NCI-H774 (cell line): Measurements from ENCODE around the gene EFNA3.
A peak's percentile ranks its signal among the peaks of the same experiment; 100 is the strongest.
"Not testable (repeated sequence)": the region's sequence is repeated elsewhere in the genome, so short reads cannot be mapped to it uniquely, and the experiment has no call there.

Experiments used
- DNase-seq: peaks from one replicate; lab custom pipeline; 2025; lab: John Stamatoyannopoulos, UW

The EFNA3 gene

DNA sequence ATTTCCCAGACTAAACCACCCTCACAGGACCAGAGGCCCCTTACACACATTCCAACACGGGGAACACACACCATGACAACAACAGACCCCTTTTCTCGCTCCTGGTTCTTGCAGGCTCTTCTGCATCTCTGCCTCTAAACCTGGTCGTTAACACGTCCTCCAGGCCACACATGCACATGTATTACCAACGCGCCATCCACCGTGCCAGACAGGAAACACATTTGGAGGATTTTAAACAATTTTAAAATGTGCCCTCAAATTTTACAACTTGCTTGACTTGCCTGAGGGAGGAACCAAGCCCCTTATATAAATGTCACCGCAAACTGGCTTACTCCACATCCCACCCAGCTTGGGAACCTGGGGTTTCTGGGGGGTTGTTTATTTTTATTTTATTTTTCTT lies 32.2 kb downstream of the EFNA3 start:
- DNase-seq, result no peak

DNA sequence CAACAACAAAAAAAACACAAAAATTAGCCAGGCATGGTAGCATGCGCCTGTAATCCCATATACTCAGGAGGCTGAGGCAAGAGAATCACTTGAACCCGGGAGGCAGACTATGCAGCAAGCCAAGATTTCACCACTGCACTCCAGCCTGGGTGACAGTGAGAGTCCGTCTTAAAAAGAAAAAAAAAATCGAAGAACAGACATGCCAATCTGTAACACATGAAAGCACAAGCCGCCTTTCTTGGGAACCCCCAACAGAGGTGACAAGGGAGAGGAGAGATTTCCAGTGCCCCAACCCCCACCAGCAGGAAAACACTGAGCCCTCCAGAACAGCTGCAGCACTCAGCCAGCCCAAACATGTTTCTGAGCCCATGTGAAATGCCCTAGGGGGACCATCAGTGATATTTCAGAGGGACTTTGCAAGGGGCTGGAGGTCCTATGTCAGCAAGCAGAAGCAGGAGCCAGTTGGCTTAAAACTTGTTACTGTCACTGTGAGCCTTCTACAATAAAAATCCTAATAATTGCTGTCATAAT lies 34.9 kb downstream of the EFNA3 start:
- DNase-seq, result no peak

DNA sequence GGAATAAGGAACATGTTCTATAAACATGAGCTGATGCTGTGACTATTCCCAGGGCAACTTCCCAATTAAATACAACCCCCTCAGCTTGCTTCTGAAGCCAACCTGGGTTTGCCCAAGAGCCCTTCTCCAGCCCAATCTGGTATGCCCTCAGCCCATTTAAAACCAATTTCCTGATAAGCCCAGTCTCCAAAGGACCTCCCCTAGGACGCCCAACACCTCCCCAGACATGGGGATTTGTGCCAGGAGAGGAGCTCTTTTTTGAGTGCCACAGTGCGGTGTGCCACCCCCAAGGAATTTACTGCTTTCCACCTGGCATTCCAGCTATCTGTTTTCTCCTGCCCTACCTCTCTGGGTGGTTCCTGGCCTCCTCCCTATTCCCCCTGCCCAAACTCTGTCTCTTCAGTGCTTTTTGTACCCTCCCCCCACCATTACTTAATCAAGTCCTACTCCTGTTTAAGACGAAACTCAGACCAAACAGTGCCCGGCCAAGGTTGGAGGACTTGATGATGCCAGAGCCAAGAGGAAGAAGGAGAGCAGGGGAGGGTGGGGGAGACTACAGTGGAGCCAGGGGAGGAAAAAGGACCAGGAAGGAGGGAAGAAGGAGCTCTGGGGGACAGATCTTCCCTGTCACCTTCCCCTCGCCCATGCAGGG lies 37.6 kb downstream of the EFNA3 start:
- DNase-seq, result no peak

DNA sequence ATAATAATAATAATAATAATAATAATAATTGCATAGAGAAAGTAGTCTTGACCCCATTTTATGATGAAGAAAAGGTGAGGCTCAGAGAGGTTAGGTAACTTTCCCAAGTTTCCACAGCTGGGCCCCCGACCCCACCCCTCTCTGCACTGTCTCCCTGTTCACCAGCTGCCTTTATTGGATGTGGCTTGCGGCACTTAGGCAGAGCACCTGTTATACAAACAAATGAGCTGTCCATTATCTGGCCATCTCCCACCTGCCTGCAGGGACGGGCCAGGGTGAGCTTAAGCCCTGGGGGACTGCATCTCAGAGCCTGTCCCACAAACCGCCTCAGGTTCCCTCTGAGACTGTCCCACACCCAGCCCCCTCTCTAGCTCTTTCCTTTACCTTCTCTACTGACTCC lies 39.0 kb downstream of the EFNA3 start:
- DNase-seq, result peak; percentile 22

GRCh38 chr1:155118090-155118489 lies 39.5 kb downstream of the EFNA3 start:
- not testable (repeated sequence) for DNase-seq

GRCh38 chr1:155120253-155120652 lies 41.6 kb downstream of the EFNA3 start:
- no peak for DNase-seq

- no peak for DNase-seq
These were observed 42.6 kb downstream of the EFNA3 start for GRCh38 chr1:155121249-155121648.

- DNase-seq, result no peak
These were observed 43.7 kb downstream of the EFNA3 start for GRCh38 chr1:155122308-155122707.

DNA sequence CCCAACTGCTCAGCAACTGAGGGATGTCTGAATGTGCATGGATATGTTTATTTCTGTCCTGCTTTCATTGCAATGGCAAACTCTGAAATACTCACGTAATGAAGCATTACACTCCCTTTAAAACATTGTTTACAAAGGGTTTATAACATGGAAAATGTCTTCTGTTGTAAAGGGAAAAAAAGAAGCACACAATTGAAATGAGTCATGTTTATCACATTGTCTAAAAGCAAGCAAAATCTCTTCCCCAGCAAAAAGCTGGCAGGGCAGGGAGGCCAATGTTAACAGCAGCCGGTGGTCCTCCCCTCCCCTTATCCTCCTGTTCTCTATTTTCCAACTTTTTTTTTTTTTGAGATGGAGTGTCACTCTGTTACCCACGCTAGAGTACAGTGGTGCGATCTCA lies 45.2 kb downstream of the EFNA3 start:
- DNase-seq, result no peak

GRCh38 chr1:155124503-155125463 lies 46.1 kb downstream of the EFNA3 start:
- no peak for DNase-seq

DNA sequence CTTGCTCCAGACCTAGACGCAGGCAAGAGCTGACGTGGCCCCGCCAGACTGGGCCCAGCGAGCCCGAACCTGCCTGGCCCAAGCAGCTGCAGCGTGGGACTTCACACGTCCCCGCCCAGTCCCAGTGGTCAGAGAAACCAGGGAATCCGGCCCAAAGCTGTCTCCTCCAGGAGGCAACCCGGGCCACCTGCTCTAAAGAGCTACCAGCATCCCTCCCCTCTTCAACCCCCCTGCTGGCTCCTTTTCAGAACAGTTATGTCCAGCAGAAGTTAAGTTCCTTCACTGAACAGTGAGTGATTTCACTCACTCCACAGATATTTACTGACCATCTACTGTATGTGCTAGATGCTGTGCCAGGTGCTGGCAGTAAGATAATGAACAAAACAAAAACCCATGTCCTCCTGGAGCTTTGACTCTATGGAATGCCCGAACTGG lies 46.9 kb downstream of the EFNA3 start:
- no peak for DNase-seq

GRCh38 chr1:155125946-155126555 lies 47.4 kb downstream of the EFNA3 start:
- DNase-seq, result no peak

DNA sequence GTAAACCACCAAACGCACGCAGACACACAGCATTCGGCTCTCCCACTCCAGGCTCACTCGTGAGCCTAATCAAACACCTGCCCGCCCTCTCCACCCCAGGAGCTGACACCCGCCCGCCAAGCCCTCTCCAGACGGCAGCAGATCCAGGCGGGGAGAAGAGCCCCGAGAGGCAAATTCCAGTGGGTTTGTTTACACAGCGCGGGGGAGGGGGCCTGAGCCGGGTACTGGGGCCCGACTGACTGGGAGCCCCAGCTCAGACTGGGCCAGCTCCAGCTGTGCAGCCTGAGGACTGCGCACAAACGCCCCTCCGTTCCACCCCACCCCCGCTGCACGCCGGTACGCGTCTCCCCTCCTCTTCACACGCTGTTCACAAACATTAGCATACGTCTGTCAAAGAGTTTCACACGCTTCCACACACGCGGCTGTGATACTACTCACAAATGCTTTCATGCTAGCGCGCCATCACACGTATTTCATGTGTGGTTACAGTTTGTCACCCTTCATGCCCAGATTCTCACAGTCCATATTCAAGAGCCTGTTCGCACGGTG lies 48.0 kb downstream of the EFNA3 start:
- DNase-seq, result no peak

- peak; percentile 52 for DNase-seq
These were observed 48.7 kb downstream of the EFNA3 start, which contains the start of gene EFNA1 for GRCh38 chr1:155127105-155127966. TSS of gene EFNA1 (plus strand) at chr1:155127876. CDS start at chr1:155127978, 102 bp downstream.

DNA sequence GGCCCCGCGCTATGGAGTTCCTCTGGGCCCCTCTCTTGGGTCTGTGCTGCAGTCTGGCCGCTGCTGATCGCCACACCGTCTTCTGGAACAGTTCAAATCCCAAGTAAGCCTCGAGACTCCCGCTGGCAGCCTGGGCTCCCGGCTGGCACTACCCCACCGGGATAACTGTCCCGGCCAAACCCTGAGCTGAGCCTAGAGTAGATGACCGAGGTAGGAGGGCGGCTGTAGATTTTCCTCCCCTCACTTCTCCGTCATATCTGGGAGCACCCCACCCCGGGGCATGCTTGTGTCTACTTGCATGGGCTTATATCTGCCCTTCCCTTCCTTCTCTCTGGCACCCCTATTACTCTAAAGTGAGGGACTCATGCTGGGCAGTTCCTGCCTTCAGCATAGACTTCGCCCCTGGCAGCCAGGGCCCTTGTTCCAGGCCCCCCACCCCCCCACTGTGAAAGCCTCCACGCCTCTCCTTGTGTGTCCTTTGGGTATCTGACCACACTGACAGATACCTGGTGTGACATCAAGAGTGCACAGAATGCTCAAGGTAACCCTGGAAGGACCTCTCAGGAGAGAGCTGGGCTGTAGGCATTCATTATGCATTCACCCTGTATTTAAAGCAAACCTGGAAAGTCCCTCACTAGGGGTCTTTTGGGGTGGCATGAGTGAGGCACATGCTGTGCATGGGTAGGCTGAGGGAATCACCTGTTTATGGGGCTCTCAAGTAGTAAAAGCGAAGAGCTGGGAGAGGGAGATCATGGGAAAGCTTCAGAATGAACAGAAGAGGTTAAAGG lies 49.5 kb downstream of the EFNA3 start:
- no peak for DNase-seq

- DNase-seq, result no peak
These were observed 50.3 kb downstream of the EFNA3 start for GRCh38 chr1:155128755-155129473.

- no peak for DNase-seq
These were observed 51.8 kb downstream of the EFNA3 start for GRCh38 chr1:155130272-155131006.

DNA sequence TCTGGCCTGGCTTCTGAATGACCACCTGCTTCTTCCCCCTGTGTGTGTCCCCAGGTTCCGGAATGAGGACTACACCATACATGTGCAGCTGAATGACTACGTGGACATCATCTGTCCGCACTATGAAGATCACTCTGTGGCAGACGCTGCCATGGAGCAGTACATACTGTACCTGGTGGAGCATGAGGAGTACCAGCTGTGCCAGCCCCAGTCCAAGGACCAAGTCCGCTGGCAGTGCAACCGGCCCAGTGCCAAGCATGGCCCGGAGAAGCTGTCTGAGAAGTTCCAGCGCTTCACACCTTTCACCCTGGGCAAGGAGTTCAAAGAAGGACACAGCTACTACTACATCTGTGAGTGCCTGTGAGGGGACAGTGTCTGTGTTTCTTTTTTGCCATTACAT lies 52.6 kb downstream of the EFNA3 start:
- DNase-seq, result no peak

GRCh38 chr1:155131856-155132255 lies 53.2 kb downstream of the EFNA3 start:
- DNase-seq, result no peak
